ENCODE measurements around the gene YIF1A.

YIF1A gene

GRCh38 chr11:66261578-66261977 is 27.4 kb downstream of the YIF1A start:
- no peak for TF ChIP-seq CTCF (IDR thresholded peaks at IDR 0.05)

GRCh38 chr11:66259956-66260355 is 29.0 kb downstream of the YIF1A start:
- TF ChIP-seq CTCF (IDR thresholded peaks at IDR 0.05), result no peak

GRCh38 chr11:66259225-66259624 is 29.7 kb downstream of the YIF1A start:
- no peak for TF ChIP-seq CTCF (IDR thresholded peaks at IDR 0.05)

GRCh38 chr11:66258473-66258893 is 30.5 kb downstream of the YIF1A start:
- peak; percentile 23 for TF ChIP-seq CTCF (IDR thresholded peaks at IDR 0.05)

GRCh38 chr11:66251809-66252208 is 37.1 kb downstream of the YIF1A start:
- TF ChIP-seq CTCF (IDR thresholded peaks at IDR 0.05), result no peak

GRCh38 chr11:66248903-66249302 is 40.0 kb downstream of the YIF1A start:
- no peak for TF ChIP-seq CTCF (IDR thresholded peaks at IDR 0.05)

GRCh38 chr11:66247801-66248200 is 41.1 kb downstream of the YIF1A start:
- TF ChIP-seq CTCF (IDR thresholded peaks at IDR 0.05), result no peak

- no peak for TF ChIP-seq CTCF (IDR thresholded peaks at IDR 0.05)
These were observed 41.6 kb downstream of the YIF1A start for GRCh38 chr11:66247295-66247694.
